ENCODE results near the gene FIGNL2. TPM values are rescaled to one million over a fixed set of nuclear protein-coding genes. Genes with fewer than 3 reads are reported as not detected.

FIGNL2 gene
- total RNA-seq, 1 experiment from 2014 or later: 0.21 TPM

GRCh38 chr12:51792417-51792816 lies 56.1 kb downstream of the FIGNL2 start:
- Histone ChIP-seq H3K9me3 (ENCODE audit: low read depth, low read length, poor library complexity, severe bottlenecking) (no peaks in the 10 kb centered on the region), H3K27me3 (replicated peaks; ENCODE audit: insufficient read depth, low read depth, low read length, poor library complexity) (no peaks in the 10 kb centered on the region), H3K27ac (ENCODE audit: low read depth, low read length, poor library complexity, severe bottlenecking) (no peak overlapping the region), H3K4me1 (ENCODE audit: insufficient read depth, low read length, poor library complexity, severe bottlenecking) (no peaks in the 10 kb centered on the region), H3K4me3 (ENCODE audit: low read depth, low read length, poor library complexity, severe bottlenecking) (no peak overlapping the region), H3K36me3 (ENCODE audit: insufficient read depth, low read length, poor library complexity, severe bottlenecking) (no peaks in the 10 kb centered on the region)
- CTCF ChIA-PET: no interaction called here
- intact Hi-C loops (cut with micrococcal nuclease; ENCODE audit: unreplicated experiment): no loop called here
- TF ChIP-seq CTCF (conservative IDR thresholded peaks at IDR 0.05; ENCODE audit: low read depth, low read length): no peak
- no peak for TF ChIP-seq EZH2 (IDR thresholded peaks at IDR 0.05; ENCODE audit: borderline replicate concordance, low read depth, low read length, poor library complexity, severe bottlenecking)
- BruUV-seq (replicated peaks): no TSS peak
- POLR2A ChIA-PET (ENCODE audit: low non-redundant PET): no interaction called here
- no peak for DNase-seq (ENCODE audit: low spot score)

- H3K4me1 ChIP-seq (ENCODE audit: insufficient read depth, low read length, poor library complexity, severe bottlenecking): no peaks in the 10 kb centered on the region
- intact Hi-C loops (cut with micrococcal nuclease; ENCODE audit: unreplicated experiment): no loop called here
- no TSS peak for BruUV-seq (replicated peaks)
- H3K36me3 ChIP-seq (ENCODE audit: insufficient read depth, low read length, poor library complexity, severe bottlenecking): no peaks in the 10 kb centered on the region
- no peak overlapping the region for H3K4me3 ChIP-seq (ENCODE audit: low read depth, low read length, poor library complexity, severe bottlenecking)
- no peaks in the 10 kb centered on the region for H3K27me3 ChIP-seq (replicated peaks; ENCODE audit: insufficient read depth, low read depth, low read length, poor library complexity)
- no peaks in the 10 kb centered on the region for H3K9me3 ChIP-seq (ENCODE audit: low read depth, low read length, poor library complexity, severe bottlenecking)
- TF ChIP-seq CTCF (conservative IDR thresholded peaks at IDR 0.05; ENCODE audit: low read depth, low read length): no peak
- TF ChIP-seq EZH2 (IDR thresholded peaks at IDR 0.05; ENCODE audit: borderline replicate concordance, low read depth, low read length, poor library complexity, severe bottlenecking): no peak
- POLR2A ChIA-PET (ENCODE audit: low non-redundant PET): interaction anchor here (0.6 kb wide), 1 partner anchor 12 kb away, joined by 4 read pairs; no protein-coding TSS in a partner anchor
- CTCF ChIA-PET: no interaction called here
- DNase-seq (ENCODE audit: low spot score): no peak
- H3K27ac ChIP-seq (ENCODE audit: low read depth, low read length, poor library complexity, severe bottlenecking): no peak overlapping the region
Observed at GRCh38 chr12:51788876-51789275, 59.6 kb downstream of the FIGNL2 start.

- TF ChIP-seq EZH2 (IDR thresholded peaks at IDR 0.05; ENCODE audit: borderline replicate concordance, low read depth, low read length, poor library complexity, severe bottlenecking) (no peak), CTCF (conservative IDR thresholded peaks at IDR 0.05; ENCODE audit: low read depth, low read length) (no peak)
- DNase-seq (ENCODE audit: low spot score): no peak
- ChIA-PET POLR2A (ENCODE audit: low non-redundant PET) (no interaction called here), CTCF (no interaction called here)
- Histone ChIP-seq H3K4me3 (ENCODE audit: low read depth, low read length, poor library complexity, severe bottlenecking) (no peak overlapping the region), H3K27me3 (replicated peaks; ENCODE audit: insufficient read depth, low read depth, low read length, poor library complexity) (no peaks in the 10 kb centered on the region), H3K36me3 (ENCODE audit: insufficient read depth, low read length, poor library complexity, severe bottlenecking) (no peaks in the 10 kb centered on the region), H3K9me3 (ENCODE audit: low read depth, low read length, poor library complexity, severe bottlenecking) (no peaks in the 10 kb centered on the region), H3K27ac (ENCODE audit: low read depth, low read length, poor library complexity, severe bottlenecking) (no peak overlapping the region), H3K4me1 (ENCODE audit: insufficient read depth, low read length, poor library complexity, severe bottlenecking) (no peaks in the 10 kb centered on the region)
- no TSS peak for BruUV-seq (replicated peaks)
- intact Hi-C loops (cut with micrococcal nuclease; ENCODE audit: unreplicated experiment): no loop called here
Observed at GRCh38 chr12:51785906-51786305, 62.6 kb downstream of the FIGNL2 start.

All from A673 (cell line).